ENCODE measurements around the gene KMT2D. TPM values are rescaled to one million over a fixed set of nuclear protein-coding genes. Genes with fewer than 3 reads are reported as not detected.

The KMT2D gene
- polyA plus RNA-seq, 1 donor = 46.1 TPM

DNA sequence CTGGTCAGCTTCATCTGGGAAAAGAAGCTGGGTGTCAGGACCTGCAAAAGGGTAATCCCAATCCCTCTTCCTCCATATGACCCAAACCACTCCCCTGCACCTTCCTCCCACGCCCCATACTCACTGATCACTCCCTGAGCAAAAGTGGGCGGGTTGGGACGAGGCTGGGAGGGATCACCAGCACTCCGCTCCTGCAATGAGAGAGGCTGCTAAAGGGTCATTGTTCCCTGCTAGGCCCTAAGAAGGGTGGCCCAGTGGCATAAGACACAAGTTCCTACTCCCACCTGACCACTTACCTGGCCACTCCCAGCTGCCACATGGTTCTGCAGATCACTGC is 26.3 kb downstream of the KMT2D start:
- WGBS (ENCODE audit: insufficient coverage, low lambda C conversion rate) = no CpG with 5 or more reads among the region's 4 CpGs
- no peaks in the 10 kb centered on the region for H3K27me3 ChIP-seq (ENCODE audit: control insufficient read depth, insufficient read depth, low read length)
- H3K4me1 ChIP-seq (ENCODE audit: control insufficient read depth, insufficient read depth, low read length) = no peaks in the 10 kb centered on the region
- DNase-seq = no peak
- no peak overlapping the region for H3K4me3 ChIP-seq (ENCODE audit: low read length)
- H3K27ac ChIP-seq (ENCODE audit: low read length) = no peak overlapping the region
- H3K9me3 ChIP-seq (ENCODE audit: control insufficient read depth, low read depth, low read length) = no peaks in the 10 kb centered on the region
- H3K36me3 ChIP-seq (ENCODE audit: control insufficient read depth, insufficient read depth, low read length) = peaks cover 91% of the 10 kb centered on the region

DNA sequence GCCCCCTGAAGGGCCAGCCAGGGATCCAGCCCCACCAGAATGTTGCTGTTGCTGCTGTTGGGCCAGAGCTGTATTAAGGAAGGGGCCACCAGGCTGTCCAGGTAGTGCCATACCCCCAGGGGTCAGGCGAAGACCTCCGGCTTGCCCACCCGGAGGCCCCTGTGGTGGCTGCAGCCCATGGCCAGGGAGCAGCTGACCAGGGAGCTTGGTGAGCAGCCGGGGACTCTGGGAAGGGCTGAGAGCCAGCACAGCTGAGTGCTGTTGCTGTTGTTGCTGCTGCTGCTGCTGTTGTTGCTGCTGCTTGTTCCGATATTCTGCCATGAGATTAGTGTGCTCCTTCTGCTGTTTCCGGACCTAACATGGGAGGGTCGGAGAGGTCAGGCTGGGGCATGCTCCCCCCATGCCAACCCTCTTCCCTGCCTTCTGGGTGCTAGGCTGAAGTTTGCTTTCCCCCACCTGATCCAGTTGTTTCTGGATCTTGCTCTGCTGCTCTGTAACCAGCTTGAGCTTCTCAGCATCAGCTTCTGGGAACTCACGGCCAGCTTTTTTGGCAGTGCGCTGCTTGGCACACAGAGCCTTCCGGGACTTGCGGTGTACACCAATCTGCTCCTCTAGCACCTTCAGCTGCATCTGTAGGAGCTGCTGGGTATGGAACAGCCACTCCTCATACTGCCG is 26.8 kb downstream of the KMT2D start:
- H3K9me3 ChIP-seq (ENCODE audit: control insufficient read depth, low read depth, low read length) = no peaks in the 10 kb centered on the region
- no peak overlapping the region for H3K4me3 ChIP-seq (ENCODE audit: low read length)
- no peaks in the 10 kb centered on the region for H3K27me3 ChIP-seq (ENCODE audit: control insufficient read depth, insufficient read depth, low read length)
- no peak overlapping the region for H3K27ac ChIP-seq (ENCODE audit: low read length)
- no peaks in the 10 kb centered on the region for H3K4me1 ChIP-seq (ENCODE audit: control insufficient read depth, insufficient read depth, low read length)
- no peak for DNase-seq
- WGBS (ENCODE audit: insufficient coverage, low lambda C conversion rate) = no CpG with 5 or more reads among the region's 12 CpGs
- H3K36me3 ChIP-seq (ENCODE audit: control insufficient read depth, insufficient read depth, low read length) = peaks cover 91% of the 10 kb centered on the region

GRCh38 chr12:49032679-49033447 is 27.7 kb downstream of the KMT2D start:
- WGBS (ENCODE audit: insufficient coverage, low lambda C conversion rate) = no CpG with 5 or more reads among the region's 3 CpGs
- Histone ChIP-seq H3K4me1 (ENCODE audit: control insufficient read depth, insufficient read depth, low read length) (no peaks in the 10 kb centered on the region), H3K27ac (ENCODE audit: low read length) (no peak overlapping the region), H3K27me3 (ENCODE audit: control insufficient read depth, insufficient read depth, low read length) (no peaks in the 10 kb centered on the region), H3K9me3 (ENCODE audit: control insufficient read depth, low read depth, low read length) (no peaks in the 10 kb centered on the region), H3K36me3 (ENCODE audit: control insufficient read depth, insufficient read depth, low read length) (peaks cover 91% of the 10 kb centered on the region), H3K4me3 (ENCODE audit: low read length) (no peak overlapping the region)
- no peak for DNase-seq

DNA sequence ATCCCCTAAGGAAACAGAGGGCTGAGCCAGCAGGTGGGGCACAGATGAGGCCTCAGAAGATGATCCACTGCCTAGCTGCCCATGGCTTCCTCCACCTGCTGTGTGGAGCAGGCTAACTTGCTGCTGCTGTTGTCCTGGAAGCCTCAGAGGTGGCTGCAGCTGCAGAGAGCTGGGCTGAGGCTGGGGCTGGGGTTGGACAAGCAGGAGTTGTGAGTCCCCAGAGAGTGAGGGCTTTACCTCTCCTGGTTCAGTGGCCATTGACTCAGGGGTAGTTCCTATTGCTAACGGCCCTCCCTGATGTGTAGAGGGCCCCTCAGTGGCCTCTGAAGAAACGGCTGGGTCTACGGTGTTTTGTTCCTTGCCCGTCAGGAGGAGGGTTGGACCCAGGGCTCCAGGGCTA is 28.3 kb downstream of the KMT2D start:
- DNase-seq = no peak
- H3K9me3 ChIP-seq (ENCODE audit: control insufficient read depth, low read depth, low read length) = no peaks in the 10 kb centered on the region
- H3K27me3 ChIP-seq (ENCODE audit: control insufficient read depth, insufficient read depth, low read length) = no peaks in the 10 kb centered on the region
- H3K4me1 ChIP-seq (ENCODE audit: control insufficient read depth, insufficient read depth, low read length) = no peaks in the 10 kb centered on the region
- H3K27ac ChIP-seq (ENCODE audit: low read length) = no peak overlapping the region
- H3K4me3 ChIP-seq (ENCODE audit: low read length) = no peak overlapping the region
- H3K36me3 ChIP-seq (ENCODE audit: control insufficient read depth, insufficient read depth, low read length) = peaks cover 91% of the 10 kb centered on the region
- no CpG with 5 or more reads among the region's 4 CpGs for WGBS (ENCODE audit: insufficient coverage, low lambda C conversion rate)

DNA sequence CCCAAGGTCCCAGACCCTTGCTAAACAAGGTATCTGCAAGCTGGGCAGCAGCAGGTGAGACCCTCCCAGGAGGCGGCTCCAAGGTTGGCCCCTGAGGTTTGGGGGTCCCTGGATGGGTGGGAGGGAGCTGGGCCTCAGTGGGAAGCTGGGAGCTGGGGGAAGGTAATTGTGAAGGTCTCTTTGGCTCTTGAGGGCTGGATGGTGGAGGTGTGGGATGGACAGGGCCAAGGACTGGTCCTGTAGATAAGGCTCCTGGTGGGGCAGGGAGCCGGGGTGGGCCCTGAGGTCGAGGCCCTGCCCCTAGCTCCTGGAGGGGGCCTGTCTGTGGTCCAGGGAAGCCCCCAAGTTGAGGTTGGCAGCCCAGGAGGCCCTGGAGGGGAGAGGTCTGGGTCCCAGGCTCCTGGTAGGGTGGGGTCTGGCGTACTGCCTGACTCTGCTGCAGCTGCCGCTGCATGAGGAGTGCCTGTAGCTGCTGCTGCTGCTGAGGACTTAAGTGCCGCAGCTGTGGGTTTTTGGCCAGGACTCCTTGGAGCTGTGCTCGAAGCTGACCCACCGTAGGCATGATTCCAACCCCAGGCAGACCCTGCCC is 28.9 kb downstream of the KMT2D start:
- Histone ChIP-seq H3K9me3 (ENCODE audit: control insufficient read depth, low read depth, low read length) (no peaks in the 10 kb centered on the region), H3K4me3 (ENCODE audit: low read length) (no peak overlapping the region), H3K27ac (ENCODE audit: low read length) (no peak overlapping the region), H3K4me1 (ENCODE audit: control insufficient read depth, insufficient read depth, low read length) (no peaks in the 10 kb centered on the region), H3K36me3 (ENCODE audit: control insufficient read depth, insufficient read depth, low read length) (peaks cover 91% of the 10 kb centered on the region), H3K27me3 (ENCODE audit: control insufficient read depth, insufficient read depth, low read length) (no peaks in the 10 kb centered on the region)
- no CpG with 5 or more reads among the region's 8 CpGs for WGBS (ENCODE audit: insufficient coverage, low lambda C conversion rate)
- DNase-seq = no peak

GRCh38 chr12:49030714-49031572 is 29.7 kb downstream of the KMT2D start:
- H3K4me1 ChIP-seq (ENCODE audit: control insufficient read depth, insufficient read depth, low read length) = no peaks in the 10 kb centered on the region
- no peak overlapping the region for H3K4me3 ChIP-seq (ENCODE audit: low read length)
- H3K36me3 ChIP-seq (ENCODE audit: control insufficient read depth, insufficient read depth, low read length) = peaks cover 96% of the 10 kb centered on the region
- DNase-seq = no peak
- H3K27ac ChIP-seq (ENCODE audit: low read length) = no peak overlapping the region
- H3K9me3 ChIP-seq (ENCODE audit: control insufficient read depth, low read depth, low read length) = no peaks in the 10 kb centered on the region
- whole genome bisulfite sequencing (ENCODE audit: insufficient coverage, low lambda C conversion rate) = no CpG with 5 or more reads among the region's 19 CpGs
- H3K27me3 ChIP-seq (ENCODE audit: control insufficient read depth, insufficient read depth, low read length) = no peaks in the 10 kb centered on the region

GRCh38 chr12:49030119-49030518 is 30.5 kb downstream of the KMT2D start:
- H3K27ac ChIP-seq (ENCODE audit: low read length) = no peak overlapping the region
- H3K4me3 ChIP-seq (ENCODE audit: low read length) = no peak overlapping the region
- peaks cover 98% of the 10 kb centered on the region for H3K36me3 ChIP-seq (ENCODE audit: control insufficient read depth, insufficient read depth, low read length)
- DNase-seq = no peak
- H3K9me3 ChIP-seq (ENCODE audit: control insufficient read depth, low read depth, low read length) = no peaks in the 10 kb centered on the region
- no peaks in the 10 kb centered on the region for H3K27me3 ChIP-seq (ENCODE audit: control insufficient read depth, insufficient read depth, low read length)
- no peaks in the 10 kb centered on the region for H3K4me1 ChIP-seq (ENCODE audit: control insufficient read depth, insufficient read depth, low read length)
- no CpG with 5 or more reads among the region's 8 CpGs for WGBS (ENCODE audit: insufficient coverage, low lambda C conversion rate)

- DNase-seq = no peak
- no CpG with 5 or more reads among the region's 10 CpGs for WGBS (ENCODE audit: insufficient coverage, low lambda C conversion rate)
- no peaks in the 10 kb centered on the region for H3K4me1 ChIP-seq (ENCODE audit: control insufficient read depth, insufficient read depth, low read length)
- peaks cover 97% of the 10 kb centered on the region for H3K36me3 ChIP-seq (ENCODE audit: control insufficient read depth, insufficient read depth, low read length)
- H3K9me3 ChIP-seq (ENCODE audit: control insufficient read depth, low read depth, low read length) = no peaks in the 10 kb centered on the region
- no peak overlapping the region for H3K27ac ChIP-seq (ENCODE audit: low read length)
- H3K27me3 ChIP-seq (ENCODE audit: control insufficient read depth, insufficient read depth, low read length) = no peaks in the 10 kb centered on the region
- H3K4me3 ChIP-seq (ENCODE audit: low read length) = no peak overlapping the region
Observed at GRCh38 chr12:49028666-49029275, 31.8 kb downstream of the KMT2D start.

- no peak for DNase-seq
- Histone ChIP-seq H3K4me3 (ENCODE audit: low read length) (no peak overlapping the region), H3K27ac (ENCODE audit: low read length) (no peak overlapping the region), H3K9me3 (ENCODE audit: control insufficient read depth, low read depth, low read length) (no peaks in the 10 kb centered on the region), H3K4me1 (ENCODE audit: control insufficient read depth, insufficient read depth, low read length) (no peaks in the 10 kb centered on the region), H3K36me3 (ENCODE audit: control insufficient read depth, insufficient read depth, low read length) (peaks cover 96% of the 10 kb centered on the region), H3K27me3 (ENCODE audit: control insufficient read depth, insufficient read depth, low read length) (no peaks in the 10 kb centered on the region)
- 100% methylated on average over 1 of the region's 9 CpGs for WGBS (ENCODE audit: insufficient coverage, low lambda C conversion rate)
Observed at GRCh38 chr12:49027846-49028555, 32.6 kb downstream of the KMT2D start.

Data from large intestine (tissue), 3 donors.